BE2C (cell line): ENCODE results near the gene SH3RF1.

Source experiments
- DNase-seq: peaks from one replicate; pipeline ENCODE4 v3.0.0-alpha.2; 2020
- H3K27me3 ChIP-seq: fragments of 250-450 bp; sonication (Bioruptor Pico); 2 replicates; pipeline ENCODE4 v1.5.1; 2020; ENCODE audit warnings: mild to moderate bottlenecking
- H3K36me3 ChIP-seq: fragments of 250-450 bp; sonication (Bioruptor Pico); 2 replicates; pipeline ENCODE4 v1.5.1; 2020; ENCODE audit warnings: mild to moderate bottlenecking
- H3K4me1 ChIP-seq: fragments of 250-450 bp; sonication (Bioruptor Pico); 2 replicates; pipeline ENCODE4 v1.5.1; 2020
- H3K4me3 ChIP-seq: 2 replicates; pipeline ENCODE4 v1.5.1; 2011; ENCODE audit warnings: low read depth, low read length
- H3K9me3 ChIP-seq: fragments of 250-450 bp; sonication (Bioruptor Pico); 2 replicates; pipeline ENCODE4 v1.5.1; 2020
- CTCF ChIP-seq: IDR thresholded peaks from 2 replicates; pipeline ENCODE4 v1.5.1; 2012; ENCODE audit warnings: mild to moderate bottlenecking, low read depth, low read length

The SH3RF1 gene

GRCh38 chr4:169059306-169060211 is 211.2 kb downstream of the SH3RF1 start:
- no peaks in the 10 kb centered on the region for H3K27me3 ChIP-seq
- no peaks in the 10 kb centered on the region for H3K9me3 ChIP-seq
- no peak for DNase-seq
- TF ChIP-seq CTCF = no peak
- no peaks in the 10 kb centered on the region for H3K36me3 ChIP-seq
- peaks cover 9% of the 10 kb centered on the region; the same call in 1 of the 2 replicates for H3K4me1 ChIP-seq
- H3K4me3 ChIP-seq = no peak overlapping the region

- Histone ChIP-seq H3K27me3 (no peaks in the 10 kb centered on the region), H3K9me3 (no peaks in the 10 kb centered on the region), H3K4me3 (no peak overlapping the region), H3K4me1 (peaks cover 9% of the 10 kb centered on the region; the same call in 1 of the 2 replicates), H3K36me3 (no peaks in the 10 kb centered on the region)
- DNase-seq = no peak
- no peak for TF ChIP-seq CTCF
Measured at GRCh38 chr4:169058312-169058711, 212.4 kb downstream of the SH3RF1 start.

GRCh38 chr4:169054879-169055278 is 215.9 kb downstream of the SH3RF1 start:
- H3K36me3 ChIP-seq = no peaks in the 10 kb centered on the region
- H3K4me1 ChIP-seq = peaks cover under 1% of the 10 kb centered on the region; the same call in 1 of the 2 replicates
- DNase-seq = no peak

GRCh38 chr4:169052594-169052945 is 218.2 kb downstream of the SH3RF1 start:
- Histone ChIP-seq H3K36me3 (no peaks in the 10 kb centered on the region), H3K27me3 (no peaks in the 10 kb centered on the region), H3K4me3 (no peak overlapping the region), H3K9me3 (no peaks in the 10 kb centered on the region), H3K4me1 (no peaks in the 10 kb centered on the region)
- no peak for DNase-seq
- no peak for TF ChIP-seq CTCF

More at GRCh38 chr4:169054879-169055278, 215.9 kb downstream of the SH3RF1 start:
- Histone ChIP-seq H3K9me3 (no peaks in the 10 kb centered on the region), H3K27me3 (no peaks in the 10 kb centered on the region), H3K4me3 (no peak overlapping the region)
- no peak for TF ChIP-seq CTCF

GRCh38 chr4:169051761-169052593 is 218.8 kb downstream of the SH3RF1 start:
- no peaks in the 10 kb centered on the region for H3K27me3 ChIP-seq
- no peak overlapping the region for H3K4me3 ChIP-seq
- TF ChIP-seq CTCF = no peak
- H3K9me3 ChIP-seq = no peaks in the 10 kb centered on the region
- no peaks in the 10 kb centered on the region for H3K36me3 ChIP-seq
- no peak for DNase-seq
- H3K4me1 ChIP-seq = no peaks in the 10 kb centered on the region
